ENCODE results near the gene STMP1. TPM values are rescaled to one million over a fixed set of nuclear protein-coding genes. Genes with fewer than 3 reads are reported as not detected.

Gene STMP1
- total and polyA plus RNA-seq, 2 of the 8 experiments (the other 6 are each of a cell fraction or from before 2014, with no cell fraction given): 22.7 to 36.7 TPM

GRCh38 chr7:135669774-135670173 lies 7.5 kb downstream of the STMP1 start (continued):
- TF ChIP-seq USF2 (IDR thresholded peaks at IDR 0.05; ENCODE audit: low read length) (no peak), SP1 (IDR thresholded peaks at IDR 0.05; ENCODE audit: low read depth, low read length) (no peak), RBBP5 (IDR thresholded peaks at IDR 0.05; ENCODE audit: borderline replicate concordance, low read depth, low read length) (no peak), POLR2AphosphoS5 (IDR thresholded peaks at IDR 0.05; ENCODE audit: low read depth, low read length) (no peak), RFX5 (IDR thresholded peaks at IDR 0.05; ENCODE audit: borderline replicate concordance, low read depth, low read length) (no peak), NANOG (IDR thresholded peaks at IDR 0.05; ENCODE audit: insufficient read depth, low read depth, low read length, poor library complexity, severe bottlenecking) (no peak)

Data from H1 (cell line).